CD4-positive, alpha-beta memory T cell (primary cell): Measurements from ENCODE around the gene PHC3. TPM values are rescaled to one million over a fixed set of nuclear protein-coding genes. Genes with fewer than 3 reads are reported as not detected.

Source experiments
- CTCF ChIA-PET: fragments of 350-600 bp; sonication (Branson Sonifier 250); formaldehyde crosslinking; loops from one replicate; lab custom pipeline; 2021; ENCODE audit warnings: inconsistent platforms; ENCODE audit not compliant: partially characterized antibody; lab: Charles Lee
- POLR2A ChIA-PET: fragments of 350-600 bp; sonication (Branson Sonifier 250); formaldehyde crosslinking; loops from one replicate; lab custom pipeline; 2021; ENCODE audit not compliant: partially characterized antibody; lab: Charles Lee
- DNase-seq, 5 donors: peaks; one replicate each; pipeline versions ENCODE4 v3.0.0 to v3.0.0-alpha.2; 2020 to 2022; ENCODE audit warnings: mixed read lengths in 1 of 5
- H3K27ac ChIP-seq: one replicate; pipeline ENCODE4 v1.7.0; 2013; ENCODE audit warnings: low read depth, low read length
- H3K27me3 ChIP-seq: 2 replicates; pipeline ENCODE4 v1.7.0; 2013; ENCODE audit warnings: mild to moderate bottlenecking, low read length, moderate library complexity; ENCODE audit not compliant: insufficient read depth
- H3K36me3 ChIP-seq: 2 replicates; pipeline ENCODE4 v1.7.0; 2013; ENCODE audit warnings: mild to moderate bottlenecking, low read length, moderate library complexity; ENCODE audit not compliant: insufficient read depth
- H3K4me1 ChIP-seq: 2 replicates; pipeline ENCODE4 v1.7.0; 2013; ENCODE audit warnings: mild to moderate bottlenecking, low read length, moderate library complexity; ENCODE audit not compliant: insufficient read depth
- H3K4me3 ChIP-seq, 2 donors: one replicate each; pipeline ENCODE4 v1.7.0; 2013; ENCODE audit warnings: low read length in 2 of 2, mild to moderate bottlenecking in 1 of 2
- H3K9me3 ChIP-seq, 2 donors: one replicate each; pipeline ENCODE4 v1.7.0; 2013; ENCODE audit warnings: low read length in 2 of 2, control low read depth in 1 of 2; ENCODE audit not compliant: control insufficient read depth in 1 of 2
- H3K27ac Mint-ChIP-seq, 7 donors: one replicate each; pipeline ENCODE4 v1.8.0; 2020 to 2021; ENCODE audit warnings: mixed read lengths in 7 of 7, mild to moderate bottlenecking in 6 of 7, inconsistent platforms in 3 of 7, moderate library complexity in 3 of 7
- H3K27me3 Mint-ChIP-seq, 2 donors: one replicate each; pipeline ENCODE4 v1.8.0; 2020 to 2021; ENCODE audit warnings: mixed read lengths in 2 of 2
- H3K36me3 Mint-ChIP-seq, 2 donors: one replicate each; pipeline ENCODE4 v1.8.0; 2020 to 2021; ENCODE audit warnings: mixed read lengths in 2 of 2, inconsistent platforms in 1 of 2, mild to moderate bottlenecking in 1 of 2
- H3K4me1 Mint-ChIP-seq, 4 donors: one replicate each; pipeline ENCODE4 v1.8.0; 2020 to 2021; ENCODE audit warnings: mixed read lengths in 4 of 4, mild to moderate bottlenecking in 1 of 4
- H3K4me3 Mint-ChIP-seq, 8 donors: one replicate each; pipeline ENCODE4 v1.8.0; 2020 to 2021; ENCODE audit warnings: mixed read lengths in 8 of 8, mild to moderate bottlenecking in 7 of 8, moderate library complexity in 6 of 8, inconsistent platforms in 3 of 8
- H3K9me3 Mint-ChIP-seq, 8 donors: one replicate each; pipeline ENCODE4 v1.8.0; 2020 to 2021; ENCODE audit warnings: mixed read lengths in 8 of 8, mild to moderate bottlenecking in 5 of 8, inconsistent platforms in 3 of 8, moderate library complexity in 1 of 8
- intact Hi-C: fragments of 100-400 bp; cut with micrococcal nuclease; formaldehyde crosslinking; loops from one replicate; pipeline ENCODE4 v1.15.1; 2023
- polyA plus RNA-seq, 2 donors: library from polyadenylated mRNA; unstranded; fragments of 300-500 nt; fragmentation: Illumina TruSeq; gene quantifications; one replicate each; pipeline ENCODE4 v1.2.3, GENCODE V29; 2021
- total RNA-seq, 2 experiments: library from RNA; stranded (reverse); gene quantifications; one replicate each; pipeline ENCODE4 v1.2.3, GENCODE V29; 2021

PHC3 gene
- total and polyA plus RNA-seq, 4 experiments from 2014 or later: 29.2 to 173 (median 116) TPM

GRCh38 chr3:170164717-170165116 is 16.8 kb downstream of the PHC3 start:
- no peak for DNase-seq
- peak overlapping the region; percentile 54 to 92 (median 74) for H3K27ac Mint-ChIP-seq
- Histone ChIP-seq H3K27me3 (no peaks in the 10 kb centered on the region), H3K27ac (no peak overlapping the region), H3K4me3 (no peak overlapping the region), H3K4me1 (peaks cover 60% of the 10 kb centered on the region), H3K9me3 (no peaks in the 10 kb centered on the region), H3K36me3 (peaks cover 40% of the 10 kb centered on the region)
- peaks cover 46 to 76% (median 60%) of the 10 kb centered on the region in 4 donors for H3K4me1 Mint-ChIP-seq
- no peaks in the 10 kb centered on the region for H3K27me3 Mint-ChIP-seq
- peaks cover 0 to 2% (median 0%) of the 10 kb centered on the region in 8 donors for H3K9me3 Mint-ChIP-seq
- POLR2A ChIA-PET: interaction anchor here (1.1 kb wide), 1 partner anchor 14 kb away, joined by 3 read pairs; no protein-coding TSS in a partner anchor
- peak overlapping the region in 5 of 8 donors; percentile 23 to 58 (median 40) for H3K4me3 Mint-ChIP-seq
- intact Hi-C loops: no loop called here
- peaks cover 59 to 80% of the 10 kb centered on the region in 2 donors for H3K36me3 Mint-ChIP-seq
- CTCF ChIA-PET: no interaction called here

GRCh38 chr3:170163956-170164645 is 17.4 kb downstream of the PHC3 start:
- no peaks in the 10 kb centered on the region for H3K9me3 ChIP-seq
- ChIA-PET POLR2A (interaction anchor here (1.1 kb wide), 1 partner anchor 14 kb away, joined by 3 read pairs; no protein-coding TSS in a partner anchor), CTCF (no interaction called here)
- H3K4me1 ChIP-seq: peaks cover 59% of the 10 kb centered on the region
- H3K36me3 ChIP-seq: peaks cover 34% of the 10 kb centered on the region
- Mint-ChIP-seq H3K27me3 (no peaks in the 10 kb centered on the region), H3K4me1 (peaks cover 46 to 77% (median 60%) of the 10 kb centered on the region in 4 donors), H3K27ac (peak overlapping the region in 6 of 7 donors; percentile 18 to 92 (median 68)), H3K4me3 (peak overlapping the region in 2 of 8 donors; percentile 10 to 21), H3K36me3 (peaks cover 53 to 79% of the 10 kb centered on the region in 2 donors), H3K9me3 (peaks cover 0 to 2% (median 0%) of the 10 kb centered on the region in 8 donors)
- no peak overlapping the region for H3K27ac ChIP-seq
- DNase-seq: no peak
- intact Hi-C loops: no loop called here
- H3K4me3 ChIP-seq: no peak overlapping the region
- no peaks in the 10 kb centered on the region for H3K27me3 ChIP-seq

- peaks cover 0 to 2% (median 0%) of the 10 kb centered on the region in 8 donors for H3K9me3 Mint-ChIP-seq
Measured at GRCh38 chr3:170162630-170163029, 18.9 kb downstream of the PHC3 start.

GRCh38 chr3:170162052-170162451 is 19.5 kb downstream of the PHC3 start:
- intact Hi-C loops: no loop called here
- ChIA-PET CTCF (interaction anchor here (0.6 kb wide), 1 partner anchor 16 kb away, joined by 3 read pairs; no protein-coding TSS in a partner anchor), POLR2A (interaction anchor here (0.9 kb wide), 1 partner anchor 37 kb away, joined by 3 read pairs; no protein-coding TSS in a partner anchor)
- H3K27ac ChIP-seq: no peak overlapping the region
- no peaks in the 10 kb centered on the region for H3K27me3 ChIP-seq
- Mint-ChIP-seq H3K27ac (peak overlapping the region in 5 of 7 donors; percentile 2 to 79 (median 58)), H3K27me3 (no peaks in the 10 kb centered on the region), H3K4me3 (peak overlapping the region in 2 of 8 donors; percentile 9 to 26), H3K9me3 (peaks cover 0 to 2% (median 0%) of the 10 kb centered on the region in 8 donors), H3K4me1 (peaks cover 45 to 76% (median 61%) of the 10 kb centered on the region in 4 donors), H3K36me3 (peaks cover 48 to 65% of the 10 kb centered on the region in 2 donors)
- H3K9me3 ChIP-seq: no peaks in the 10 kb centered on the region
- peaks cover 69% of the 10 kb centered on the region for H3K4me1 ChIP-seq
- DNase-seq: no peak
- no peak overlapping the region for H3K4me3 ChIP-seq
- H3K36me3 ChIP-seq: peaks cover 22% of the 10 kb centered on the region

More at GRCh38 chr3:170162630-170163029, 18.9 kb downstream of the PHC3 start:
- peak overlapping the region in 5 of 8 donors; percentile 16 to 47 (median 30) for H3K4me3 Mint-ChIP-seq
- Histone ChIP-seq H3K27me3 (no peaks in the 10 kb centered on the region), H3K36me3 (peaks cover 22% of the 10 kb centered on the region), H3K4me1 (peaks cover 63% of the 10 kb centered on the region), H3K4me3 (no peak overlapping the region), H3K9me3 (no peaks in the 10 kb centered on the region), H3K27ac (no peak overlapping the region)
- peaks cover 44 to 74% (median 59%) of the 10 kb centered on the region in 4 donors for H3K4me1 Mint-ChIP-seq
- H3K27me3 Mint-ChIP-seq: no peaks in the 10 kb centered on the region
- peaks cover 46 to 65% of the 10 kb centered on the region in 2 donors for H3K36me3 Mint-ChIP-seq
- CTCF ChIA-PET: interaction anchor here (0.6 kb wide), 1 partner anchor 15 kb away, joined by 3 read pairs; no protein-coding TSS in a partner anchor
- peak overlapping the region in 6 of 7 donors; percentile 1 to 88 (median 46) for H3K27ac Mint-ChIP-seq
- POLR2A ChIA-PET: interaction anchor here (0.9 kb wide), 1 partner anchor 37 kb away, joined by 3 read pairs; no protein-coding TSS in a partner anchor
- no peak for DNase-seq
- intact Hi-C loops: no loop called here

- DNase-seq: no peak
- H3K4me3 Mint-ChIP-seq: peak overlapping the region in 4 of 8 donors; percentile 5 to 59 (median 22)
- POLR2A ChIA-PET: no interaction called here
- H3K27ac Mint-ChIP-seq: peak overlapping the region in 6 of 7 donors; percentile 30 to 86 (median 62)
- no peaks in the 10 kb centered on the region for H3K27me3 ChIP-seq
- peaks cover 14% of the 10 kb centered on the region for H3K36me3 ChIP-seq
- intact Hi-C loops: no loop called here
- peaks cover 46 to 54% of the 10 kb centered on the region in 2 donors for H3K36me3 Mint-ChIP-seq
- no peak overlapping the region for H3K4me3 ChIP-seq
- peaks cover 83% of the 10 kb centered on the region for H3K4me1 ChIP-seq
- peaks cover 0 to 2% (median 0%) of the 10 kb centered on the region in 8 donors for H3K9me3 Mint-ChIP-seq
- no peak overlapping the region for H3K27ac ChIP-seq
- peaks cover 49 to 76% (median 62%) of the 10 kb centered on the region in 4 donors for H3K4me1 Mint-ChIP-seq
- CTCF ChIA-PET: no interaction called here
- no peaks in the 10 kb centered on the region for H3K27me3 Mint-ChIP-seq
- H3K9me3 ChIP-seq: no peaks in the 10 kb centered on the region
Measured at GRCh38 chr3:170159933-170160332, 21.6 kb downstream of the PHC3 start.

GRCh38 chr3:170159459-170159858 is 22.1 kb downstream of the PHC3 start:
- Histone ChIP-seq H3K9me3 (no peaks in the 10 kb centered on the region), H3K27ac (no peak overlapping the region), H3K27me3 (no peaks in the 10 kb centered on the region), H3K36me3 (peaks cover 14% of the 10 kb centered on the region), H3K4me3 (no peak overlapping the region), H3K4me1 (peaks cover 83% of the 10 kb centered on the region)
- H3K27ac Mint-ChIP-seq: peak overlapping the region in 6 of 7 donors; percentile 18 to 86 (median 66)
- ChIA-PET CTCF (no interaction called here), POLR2A (no interaction called here)
- H3K36me3 Mint-ChIP-seq: peaks cover 43 to 54% of the 10 kb centered on the region in 2 donors
- intact Hi-C loops: no loop called here
- H3K4me1 Mint-ChIP-seq: peaks cover 50 to 76% (median 62%) of the 10 kb centered on the region in 4 donors
- peak overlapping the region in 3 of 8 donors; percentile 3 to 57 (median 41) for H3K4me3 Mint-ChIP-seq
- H3K9me3 Mint-ChIP-seq: peaks cover 0 to 2% (median 0%) of the 10 kb centered on the region in 8 donors
- DNase-seq: no peak
- no peaks in the 10 kb centered on the region for H3K27me3 Mint-ChIP-seq

GRCh38 chr3:170155604-170156003 is 25.9 kb downstream of the PHC3 start:
- H3K27ac ChIP-seq: peak overlapping the region; percentile 43
- Mint-ChIP-seq H3K27me3 (no peaks in the 10 kb centered on the region), H3K4me1 (peaks cover 45 to 68% (median 58%) of the 10 kb centered on the region in 4 donors), H3K4me3 (peak overlapping the region in 1 of 8 donors; percentile 83), H3K27ac (peak overlapping the region in 6 of 7 donors; percentile 56 to 97 (median 92)), H3K9me3 (no peaks in the 10 kb centered on the region), H3K36me3 (peaks cover 32 to 40% of the 10 kb centered on the region in 2 donors)
- H3K9me3 ChIP-seq: no peaks in the 10 kb centered on the region
- ChIA-PET POLR2A (interaction anchor here (1.1 to 4.5 kb wide), 2 partner anchors 21 to 25 kb away, joined by 3 to 32 read pairs; partner anchors contain the start of gene PHC3), CTCF (interaction anchor here (1.4 to 1.6 kb wide), 2 partner anchors 17 to 26 kb away, joined by 3 read pairs; partner anchors contain the start of gene PHC3)
- intact Hi-C loops: no loop called here
- no peak for DNase-seq
- H3K27me3 ChIP-seq: no peaks in the 10 kb centered on the region
- peaks cover 72% of the 10 kb centered on the region for H3K4me1 ChIP-seq
- no peak overlapping the region for H3K4me3 ChIP-seq
- H3K36me3 ChIP-seq: no peaks in the 10 kb centered on the region
